B cell (primary cell): ENCODE measurements around the gene DNAH3. TPM values are rescaled to one million over a fixed set of nuclear protein-coding genes. Genes with fewer than 3 reads are reported as not detected.
"Not testable (repeated sequence)": the region's sequence is repeated elsewhere in the genome, so short reads cannot be mapped to it uniquely, and the experiment has no call there.

Source experiments
- ATAC-seq: fragments of 200-7000 bp; cut with Tn5 transposase; one replicate; pipeline ENCODE4 v1.10.0; 2021; ENCODE audit warnings: low read depth, mild to moderate bottlenecking, moderate number of reproducible peaks, moderate library complexity
- CTCF ChIA-PET: fragments of 350-600 bp; sonication (Branson Sonifier 250); formaldehyde crosslinking; loops from one replicate; lab custom pipeline; 2021; ENCODE audit warnings: antibody characterized with exemption, inconsistent platforms; lab: Charles Lee
- POLR2A ChIA-PET: fragments of 350-600 bp; sonication (Branson Sonifier 250); formaldehyde crosslinking; loops from one replicate; lab custom pipeline; 2021; ENCODE audit warnings: antibody characterized with exemption; lab: Charles Lee
- DNase-seq: peaks from one replicate; pipeline ENCODE4 v3.0.0; 2013
- H2AFZ ChIP-seq: 2 replicates; pipeline ENCODE4 v1.6.1; 2012; ENCODE audit warnings: mild to moderate bottlenecking, low read depth, low read length; ENCODE audit not compliant: insufficient read depth, poor library complexity, severe bottlenecking
- H3K27ac ChIP-seq, 2 donors: 1 replicate in 1 of 2; 2 replicates in 1 of 2; pipeline ENCODE4 v1.5.1; 2012 to 2013; ENCODE audit warnings: low read length in 2 of 2, mild to moderate bottlenecking in 2 of 2, moderate library complexity in 1 of 2
- H3K27me3 ChIP-seq, 4 experiments: fragments of 200-600 bp in 1 of 4; sonication (generic) in 1 of 4; replicated peaks in 1 of 4; 1 replicate in 2 of 4; 2 replicates in 2 of 4; pipeline versions ENCODE4 v1.6.1 to v1.7.0; 2013 to 2016; ENCODE audit warnings: low read length in 3 of 4, mild to moderate bottlenecking in 2 of 4, mixed read lengths in 1 of 4, moderate library complexity in 1 of 4; ENCODE audit not compliant: insufficient read depth in 4 of 4, control insufficient read depth in 3 of 4; ENCODE audit errors: control extremely low read depth in 1 of 4
- H3K36me3 ChIP-seq, 2 experiments: replicated peaks in 1 of 2; 1 replicate in 1 of 2; 2 replicates in 1 of 2; pipeline versions ENCODE4 v1.6.1 to v1.7.1; 2013; ENCODE audit warnings: low read length in 1 of 2; ENCODE audit not compliant: insufficient read depth in 2 of 2, control insufficient read depth in 1 of 2; ENCODE audit errors: control extremely low read depth in 1 of 2, extremely low read depth in 1 of 2
- H3K4me1 ChIP-seq, 2 donors: fragments of 200-600 bp in 1 of 2; sonication (generic) in 1 of 2; 1 replicate in 1 of 2; 2 replicates in 1 of 2; pipeline versions ENCODE4 v1.5.1 to v1.6.1; 2013 to 2017; ENCODE audit warnings: low read length in 2 of 2; ENCODE audit not compliant: control insufficient read depth in 2 of 2, insufficient read depth in 2 of 2
- H3K4me2 ChIP-seq: replicated peaks from 2 replicates; pipeline ENCODE3; 2012; ENCODE audit warnings: mild to moderate bottlenecking, low read depth, low read length; ENCODE audit not compliant: poor library complexity, severe bottlenecking
- H3K4me3 ChIP-seq, 5 experiments: fragments of 200-600 bp in 1 of 5; sonication (generic) in 1 of 5; 1 replicate in 3 of 5; 2 replicates in 2 of 5; pipeline versions ENCODE4 v1.5.1 to v1.7.0; 2011 to 2016; ENCODE audit warnings: low read length in 4 of 5, mild to moderate bottlenecking in 4 of 5, low read depth in 2 of 5, control low read depth in 1 of 5, moderate library complexity in 1 of 5; ENCODE audit not compliant: insufficient read depth in 1 of 5; ENCODE audit errors: control extremely low read depth in 1 of 5, extremely low read depth in 1 of 5
- H3K79me2 ChIP-seq: fragments of 200-600 bp; sonication (generic); one replicate; pipeline ENCODE4 v1.6.0; 2016; ENCODE audit warnings: low read length; ENCODE audit not compliant: control insufficient read depth, insufficient read depth
- H3K9ac ChIP-seq: fragments of 200-600 bp; sonication (generic); 2 replicates; pipeline ENCODE4 v1.6.1; 2017; ENCODE audit warnings: mild to moderate bottlenecking, low read length, moderate library complexity
- H3K9me3 ChIP-seq, 3 donors: one replicate each; pipeline versions ENCODE4 v1.6.1 to v1.7.1; 2013; ENCODE audit warnings: low read length in 2 of 3; ENCODE audit not compliant: control insufficient read depth in 2 of 3, insufficient read depth in 1 of 3; ENCODE audit errors: control extremely low read depth in 1 of 3
- H4K20me1 ChIP-seq: 2 replicates; pipeline ENCODE4 v1.6.0; 2012; ENCODE audit warnings: mild to moderate bottlenecking, low read length; ENCODE audit not compliant: insufficient read depth, control insufficient read depth, poor library complexity, severe bottlenecking
- H3K27ac Mint-ChIP-seq: one replicate; pipeline ENCODE4 v1.8.0; 2021; ENCODE audit warnings: mixed read lengths
- H3K27me3 Mint-ChIP-seq: one replicate; pipeline ENCODE4 v1.8.0; 2021; ENCODE audit warnings: mixed read lengths
- H3K4me1 Mint-ChIP-seq: one replicate; pipeline ENCODE4 v1.8.0; 2021; ENCODE audit warnings: mixed read lengths
- H3K4me3 Mint-ChIP-seq: one replicate; pipeline ENCODE4 v1.8.0; 2021; ENCODE audit warnings: mixed read lengths
- H3K9me3 Mint-ChIP-seq: one replicate; pipeline ENCODE4 v1.8.0; 2022; ENCODE audit warnings: mixed read lengths; ENCODE audit not compliant: insufficient read depth
- EZH2 ChIP-seq: IDR thresholded peaks from 2 replicates; pipeline ENCODE4 v1.6.1; 2012; ENCODE audit warnings: borderline replicate concordance, low read depth, mild to moderate bottlenecking, moderate library complexity, low read length; ENCODE audit not compliant: insufficient read depth, poor library complexity, severe bottlenecking
- WGBS: methylation state at CpG from one replicate; pipeline ENCODE4 v1.1.5; 2013; ENCODE audit warnings: missing lambda C conversion rate; ENCODE audit not compliant: insufficient coverage; 5-methylcytosine and 5-hydroxymethylcytosine counted together
- intact Hi-C: fragments of 100-400 bp; cut with micrococcal nuclease; formaldehyde crosslinking; loops from one replicate; pipeline ENCODE4 v1.10.0; 2022
- polyA plus RNA-seq: library from polyadenylated mRNA; depleted of rRNA; stranded (reverse); fragments of >200 nt; gene quantifications from 2 replicates; pipeline ENCODE4 v1.2.3, GENCODE V29; 2012
- total RNA-seq, 2 donors: library from RNA; stranded (reverse); fragments of 120-200 nt in 1 of 2; gene quantifications; 1 replicate in 1 of 2; 2 replicates in 1 of 2; pipeline versions ENCODE4 v1.2.3 to v1.2.4, GENCODE V29; 2013 to 2022
- TF ChIP-seq, protein P1 (sequence below): fragments of 200-600 bp; IDR thresholded peaks from one replicate; pipeline ENCODE4 v1.8.0; 2022; ENCODE audit warnings: antibody characterized with exemption, mild to moderate bottlenecking

DNAH3 gene
- total and polyA plus RNA-seq, 2 donors (not counting 1 experiment from before 2014, with no cell fraction given): not detected

DNA sequence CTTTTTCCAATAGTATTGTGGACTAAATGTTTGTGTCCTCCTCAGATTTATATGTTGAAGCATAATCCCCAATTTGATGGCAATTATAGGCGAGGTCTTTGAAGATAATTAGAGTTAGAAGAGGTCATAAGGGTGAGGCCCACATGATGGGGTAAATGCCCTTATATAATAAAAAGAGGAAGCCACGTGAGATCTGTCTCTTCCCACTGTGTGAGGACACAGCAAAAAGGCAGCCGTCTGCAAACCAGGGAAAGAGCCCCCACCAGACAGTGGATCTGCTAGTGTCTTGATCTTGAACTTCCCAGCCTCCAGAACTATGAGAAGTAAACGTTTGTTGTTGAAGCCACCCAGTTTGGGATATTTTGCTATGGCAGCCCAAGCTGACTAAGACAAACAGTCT lies 174.1 kb downstream of the DNAH3 start:
- H3K4me1 Mint-ChIP-seq: no peaks in the 10 kb centered on the region

DNA sequence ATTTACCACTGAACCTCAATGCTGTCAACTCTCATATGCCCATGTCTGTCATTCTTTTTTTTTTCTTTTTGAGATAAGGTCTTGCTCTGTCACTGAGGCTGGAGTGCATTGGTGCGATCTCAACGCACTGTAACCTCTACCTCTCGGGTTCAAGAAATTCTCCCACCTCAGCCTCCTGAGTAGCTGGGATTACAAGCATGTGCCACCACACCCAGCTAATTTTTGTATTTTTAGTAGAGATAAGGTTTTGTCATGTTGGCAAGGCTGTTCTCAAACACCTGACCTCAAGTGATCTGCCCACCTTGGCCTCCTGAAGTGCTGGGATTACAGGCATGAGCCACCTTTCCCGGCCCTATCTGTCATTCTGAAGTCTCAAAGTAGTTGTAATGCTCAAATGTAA lies 177.4 kb downstream of the DNAH3 start:
- DNase-seq, H2AFZ ChIP-seq, H3K79me2 ChIP-seq, H3K4me3 Mint-ChIP-seq, H3K9me3 ChIP-seq, CTCF ChIA-PET, H4K20me1 ChIP-seq, H3K27ac Mint-ChIP-seq, H3K27ac ChIP-seq, H3K9me3 Mint-ChIP-seq, H3K36me3 ChIP-seq, intact Hi-C loops, H3K4me3 ChIP-seq, H3K4me1 Mint-ChIP-seq, ATAC-seq, H3K4me1 ChIP-seq, POLR2A ChIA-PET, H3K4me2 ChIP-seq, H3K27me3 ChIP-seq, H3K9ac ChIP-seq: not testable (repeated sequence)
- peaks cover 27% of the 10 kb centered on the region for H3K27me3 Mint-ChIP-seq
- WGBS: no CpG with 5 or more reads among the region's 4 CpGs

More for the DNA sequence above, 174.1 kb downstream of the DNAH3 start:
- ChIA-PET POLR2A (no interaction called here), CTCF (no interaction called here)
- ATAC-seq (no peak), DNase-seq (no peak)
- Histone ChIP-seq H3K79me2 (no peaks in the 10 kb centered on the region), H3K4me2 (no peak overlapping the region), H2AFZ (no peak overlapping the region), H3K27ac (no peak overlapping the region), H3K9me3 (no peaks in the 10 kb centered on the region), H3K36me3 (no peaks in the 10 kb centered on the region), H3K27me3 (no peaks in the 10 kb centered on the region), H3K4me3 (no peak overlapping the region), H4K20me1 (no peaks in the 10 kb centered on the region), H3K9ac (no peak overlapping the region), H3K4me1 (no peaks in the 10 kb centered on the region)
- intact Hi-C loops: no loop called here
- Mint-ChIP-seq H3K4me3 (no peak overlapping the region), H3K27ac (no peak overlapping the region), H3K27me3 (peaks cover 22% of the 10 kb centered on the region), H3K9me3 (no peaks in the 10 kb centered on the region)
- no peak for TF ChIP-seq EZH2
- TF ChIP-seq, protein P1, sequence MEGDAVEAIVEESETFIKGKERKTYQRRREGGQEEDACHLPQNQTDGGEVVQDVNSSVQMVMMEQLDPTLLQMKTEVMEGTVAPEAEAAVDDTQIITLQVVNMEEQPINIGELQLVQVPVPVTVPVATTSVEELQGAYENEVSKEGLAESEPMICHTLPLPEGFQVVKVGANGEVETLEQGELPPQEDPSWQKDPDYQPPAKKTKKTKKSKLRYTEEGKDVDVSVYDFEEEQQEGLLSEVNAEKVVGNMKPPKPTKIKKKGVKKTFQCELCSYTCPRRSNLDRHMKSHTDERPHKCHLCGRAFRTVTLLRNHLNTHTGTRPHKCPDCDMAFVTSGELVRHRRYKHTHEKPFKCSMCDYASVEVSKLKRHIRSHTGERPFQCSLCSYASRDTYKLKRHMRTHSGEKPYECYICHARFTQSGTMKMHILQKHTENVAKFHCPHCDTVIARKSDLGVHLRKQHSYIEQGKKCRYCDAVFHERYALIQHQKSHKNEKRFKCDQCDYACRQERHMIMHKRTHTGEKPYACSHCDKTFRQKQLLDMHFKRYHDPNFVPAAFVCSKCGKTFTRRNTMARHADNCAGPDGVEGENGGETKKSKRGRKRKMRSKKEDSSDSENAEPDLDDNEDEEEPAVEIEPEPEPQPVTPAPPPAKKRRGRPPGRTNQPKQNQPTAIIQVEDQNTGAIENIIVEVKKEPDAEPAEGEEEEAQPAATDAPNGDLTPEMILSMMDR: no peak
- 52% methylated on average over 3 of the region's 4 CpGs for WGBS
